Measurements from ENCODE around the gene OXLD1. TPM values are rescaled to one million over a fixed set of nuclear protein-coding genes. Genes with fewer than 3 reads are reported as not detected.

Gene OXLD1
- total RNA-seq, 1 donor from 2014 or later = 28.1 TPM

- Mint-ChIP-seq H3K4me3 (no peak overlapping the region), H3K27ac (no peak overlapping the region), H3K36me3 (no peaks in the 10 kb centered on the region), H3K9me3 (no peaks in the 10 kb centered on the region), H3K27me3 (no peaks in the 10 kb centered on the region), H3K4me1 (ENCODE audit: unreplicated experiment) (peaks cover 12% of the 10 kb centered on the region)
- TF ChIP-seq CTCF (conservative IDR thresholded peaks at IDR 0.05) = no peak
- DNase-seq (ENCODE audit: extremely low spot score, unreplicated experiment) = no peak
Observed at GRCh38 chr17:81640011-81640410, 26.4 kb downstream of the OXLD1 start.

DNA sequence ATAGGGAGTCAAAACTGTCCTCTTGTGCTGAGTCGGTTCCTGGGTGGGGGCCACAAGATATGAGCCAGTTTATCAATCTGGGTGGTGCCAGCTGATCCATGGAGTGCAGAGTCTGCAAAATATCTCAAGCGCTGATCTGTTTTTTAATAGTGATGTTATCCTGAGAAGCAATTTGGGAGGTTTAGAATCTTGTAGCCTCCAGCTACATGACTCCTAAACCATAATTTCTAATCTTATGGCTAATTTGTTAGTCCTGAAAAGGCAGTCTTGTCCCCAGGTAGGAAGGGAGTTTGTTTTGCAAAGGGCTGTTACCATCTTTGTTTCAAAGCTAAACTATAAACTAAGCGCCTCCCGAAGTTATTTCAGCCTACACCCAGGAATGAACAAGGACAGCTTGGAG is 27.7 kb downstream of the OXLD1 start:
- peak overlapping the region; percentile 74 for H3K4me3 Mint-ChIP-seq
- no peaks in the 10 kb centered on the region for H3K9me3 Mint-ChIP-seq
- H3K4me1 Mint-ChIP-seq (ENCODE audit: unreplicated experiment) = peaks cover 12% of the 10 kb centered on the region
- TF ChIP-seq CTCF (conservative IDR thresholded peaks at IDR 0.05) = no peak
- no peaks in the 10 kb centered on the region for H3K36me3 Mint-ChIP-seq
- DNase-seq (ENCODE audit: extremely low spot score, unreplicated experiment) = no peak
- H3K27me3 Mint-ChIP-seq = no peaks in the 10 kb centered on the region
- no peak overlapping the region for H3K27ac Mint-ChIP-seq

GRCh38 chr17:81636505-81637288 is 29.7 kb downstream of the OXLD1 start, which contains the start of the genes NPLOC4 and TSPAN10:
Gene NPLOC4, minus strand, starts transcription at chr17:81637112. Its CDS starts 182 bp downstream, at chr17:81636930.
Gene TSPAN10, plus strand, starts transcription at chr17:81637196. Its CDS starts 5,217 bp downstream, at chr17:81642413.
- no peak for TF ChIP-seq CTCF (conservative IDR thresholded peaks at IDR 0.05)
- H3K27ac Mint-ChIP-seq = peak within 1 kb of the TSS; percentile 95
- peak within 1 kb of the TSS; percentile 96 for H3K4me3 Mint-ChIP-seq
- H3K27me3 Mint-ChIP-seq = no peaks in the 10 kb centered on the region
- peaks cover 3% of the 10 kb centered on the region for H3K36me3 Mint-ChIP-seq
- DNase-seq (ENCODE audit: extremely low spot score, unreplicated experiment) = peak; percentile 94
- no peaks in the 10 kb centered on the region for H3K9me3 Mint-ChIP-seq
- H3K4me1 Mint-ChIP-seq (ENCODE audit: unreplicated experiment) = peaks cover 12% of the 10 kb centered on the region

- H3K27me3 Mint-ChIP-seq = no peaks in the 10 kb centered on the region
- peak overlapping the region; percentile 95 for H3K27ac Mint-ChIP-seq
- peaks cover 12% of the 10 kb centered on the region for H3K4me1 Mint-ChIP-seq (ENCODE audit: unreplicated experiment)
- H3K9me3 Mint-ChIP-seq = no peaks in the 10 kb centered on the region
- no peak for TF ChIP-seq CTCF (conservative IDR thresholded peaks at IDR 0.05)
- DNase-seq (ENCODE audit: extremely low spot score, unreplicated experiment) = no peak
- H3K4me3 Mint-ChIP-seq = peak overlapping the region; percentile 96
- H3K36me3 Mint-ChIP-seq = peaks cover 3% of the 10 kb centered on the region
Observed at GRCh38 chr17:81635973-81636504, 30.4 kb downstream of the OXLD1 start.

GRCh38 chr17:81635431-81635830 is 31.0 kb downstream of the OXLD1 start:
- H3K27me3 Mint-ChIP-seq = no peaks in the 10 kb centered on the region
- peaks cover 3% of the 10 kb centered on the region for H3K36me3 Mint-ChIP-seq
- TF ChIP-seq CTCF (conservative IDR thresholded peaks at IDR 0.05) = no peak
- H3K9me3 Mint-ChIP-seq = no peaks in the 10 kb centered on the region
- H3K4me1 Mint-ChIP-seq (ENCODE audit: unreplicated experiment) = peaks cover 12% of the 10 kb centered on the region
- H3K27ac Mint-ChIP-seq = peak overlapping the region; percentile 95
- peak overlapping the region; percentile 96 for H3K4me3 Mint-ChIP-seq
- no peak for DNase-seq (ENCODE audit: extremely low spot score, unreplicated experiment)
